ENCODE measurements around the gene CNGB1. TPM values are rescaled to one million over a fixed set of nuclear protein-coding genes. Genes with fewer than 3 reads are reported as not detected.
"Not testable (repeated sequence)": the region's sequence is repeated elsewhere in the genome, so short reads cannot be mapped to it uniquely, and the experiment has no call there.

The CNGB1 gene
- total RNA-seq, 1 donor from 2014 or later = not detected

DNA sequence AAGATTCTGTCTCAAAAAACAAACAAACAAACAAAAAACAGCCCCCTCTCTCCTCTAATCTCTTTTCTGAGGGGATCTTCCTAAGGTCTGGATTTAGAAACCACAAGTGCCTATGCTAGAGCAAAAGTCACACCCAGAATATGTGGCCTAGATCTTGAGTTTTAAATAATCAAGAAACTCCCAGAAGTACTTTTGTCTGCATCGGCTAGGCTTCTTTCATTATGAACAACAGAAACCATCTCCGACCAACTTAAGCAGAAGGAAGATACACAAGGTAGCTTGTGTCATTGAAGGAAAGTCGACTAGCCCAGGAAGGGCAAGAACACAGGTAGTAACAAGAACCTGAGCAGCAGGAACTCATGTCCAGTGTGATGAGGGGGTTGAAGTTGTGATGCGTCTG is 94.7 kb downstream of the CNGB1 start:
- Mint-ChIP-seq H3K4me1 (ENCODE audit: unreplicated experiment) (no peaks in the 10 kb centered on the region), H3K4me3 (ENCODE audit: unreplicated experiment) (peak overlapping the region; percentile 49), H3K27me3 (ENCODE audit: unreplicated experiment) (peaks cover 2% of the 10 kb centered on the region), H3K27ac (ENCODE audit: unreplicated experiment) (no peak overlapping the region), H3K36me3 (ENCODE audit: low read depth, unreplicated experiment) (no peaks in the 10 kb centered on the region), H3K9me3 (ENCODE audit: unreplicated experiment) (no peaks in the 10 kb centered on the region)
- no peak for DNase-seq (ENCODE audit: low spot score)
- TF ChIP-seq, protein P1, sequence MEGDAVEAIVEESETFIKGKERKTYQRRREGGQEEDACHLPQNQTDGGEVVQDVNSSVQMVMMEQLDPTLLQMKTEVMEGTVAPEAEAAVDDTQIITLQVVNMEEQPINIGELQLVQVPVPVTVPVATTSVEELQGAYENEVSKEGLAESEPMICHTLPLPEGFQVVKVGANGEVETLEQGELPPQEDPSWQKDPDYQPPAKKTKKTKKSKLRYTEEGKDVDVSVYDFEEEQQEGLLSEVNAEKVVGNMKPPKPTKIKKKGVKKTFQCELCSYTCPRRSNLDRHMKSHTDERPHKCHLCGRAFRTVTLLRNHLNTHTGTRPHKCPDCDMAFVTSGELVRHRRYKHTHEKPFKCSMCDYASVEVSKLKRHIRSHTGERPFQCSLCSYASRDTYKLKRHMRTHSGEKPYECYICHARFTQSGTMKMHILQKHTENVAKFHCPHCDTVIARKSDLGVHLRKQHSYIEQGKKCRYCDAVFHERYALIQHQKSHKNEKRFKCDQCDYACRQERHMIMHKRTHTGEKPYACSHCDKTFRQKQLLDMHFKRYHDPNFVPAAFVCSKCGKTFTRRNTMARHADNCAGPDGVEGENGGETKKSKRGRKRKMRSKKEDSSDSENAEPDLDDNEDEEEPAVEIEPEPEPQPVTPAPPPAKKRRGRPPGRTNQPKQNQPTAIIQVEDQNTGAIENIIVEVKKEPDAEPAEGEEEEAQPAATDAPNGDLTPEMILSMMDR (IDR thresholded peaks at IDR 0.05; ENCODE audit: unreplicated experiment) = no peak

DNA sequence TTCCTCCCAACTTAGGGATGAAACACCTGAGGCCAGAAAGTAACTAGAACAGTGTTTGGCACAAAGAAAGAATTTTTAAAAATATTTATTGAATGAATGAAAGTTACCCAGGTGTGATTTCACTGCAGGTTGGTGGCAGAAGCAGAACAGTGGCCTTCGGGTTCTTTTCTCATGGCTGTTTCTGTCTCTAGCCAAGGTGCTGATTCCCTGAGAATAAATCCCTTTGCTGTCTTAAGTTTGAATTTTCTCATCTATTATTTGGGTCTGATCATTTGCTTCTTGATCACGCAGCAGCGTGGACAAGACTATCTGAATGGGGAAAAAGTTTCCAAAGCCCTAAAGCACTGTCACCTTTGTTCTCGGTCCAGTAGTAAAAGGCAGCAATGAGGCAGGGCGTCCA is 95.6 kb downstream of the CNGB1 start:
- TF ChIP-seq, protein P1 (IDR thresholded peaks at IDR 0.05; ENCODE audit: unreplicated experiment) = no peak
- Mint-ChIP-seq H3K27me3 (ENCODE audit: unreplicated experiment) (peaks cover 2% of the 10 kb centered on the region), H3K9me3 (ENCODE audit: unreplicated experiment) (no peaks in the 10 kb centered on the region), H3K4me1 (ENCODE audit: unreplicated experiment) (no peaks in the 10 kb centered on the region), H3K27ac (ENCODE audit: unreplicated experiment) (no peak overlapping the region), H3K36me3 (ENCODE audit: low read depth, unreplicated experiment) (no peaks in the 10 kb centered on the region), H3K4me3 (ENCODE audit: unreplicated experiment) (no peak overlapping the region)
- no peak for DNase-seq (ENCODE audit: low spot score)

DNA sequence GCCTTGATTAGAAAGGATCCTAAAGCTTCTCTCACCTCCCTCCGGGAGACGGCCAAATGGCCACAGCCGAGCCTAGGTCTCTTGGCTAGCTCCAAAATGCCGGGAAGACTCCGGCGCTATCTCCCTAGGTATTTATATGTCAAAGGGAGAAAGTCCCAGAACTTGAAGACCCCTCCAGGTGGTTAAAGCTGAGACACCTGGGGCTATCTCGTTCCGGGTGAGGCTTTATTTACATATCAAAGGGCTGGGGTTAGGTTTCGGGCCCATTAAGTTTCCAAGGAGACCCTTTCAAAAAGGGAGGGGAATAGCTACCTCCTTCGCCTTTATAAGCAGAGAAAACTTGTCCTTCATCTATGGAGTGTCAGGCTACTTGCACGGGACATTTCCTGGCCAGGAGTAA is 97.7 kb downstream of the CNGB1 start:
- Mint-ChIP-seq H3K27ac (ENCODE audit: unreplicated experiment) (no peak overlapping the region), H3K9me3 (ENCODE audit: unreplicated experiment) (no peaks in the 10 kb centered on the region), H3K27me3 (ENCODE audit: unreplicated experiment) (peaks cover 2% of the 10 kb centered on the region), H3K4me3 (ENCODE audit: unreplicated experiment) (no peak overlapping the region), H3K4me1 (ENCODE audit: unreplicated experiment) (no peaks in the 10 kb centered on the region), H3K36me3 (ENCODE audit: low read depth, unreplicated experiment) (no peaks in the 10 kb centered on the region)
- TF ChIP-seq, protein P1 (IDR thresholded peaks at IDR 0.05; ENCODE audit: unreplicated experiment) = no peak
- DNase-seq (ENCODE audit: low spot score) = no peak

DNA sequence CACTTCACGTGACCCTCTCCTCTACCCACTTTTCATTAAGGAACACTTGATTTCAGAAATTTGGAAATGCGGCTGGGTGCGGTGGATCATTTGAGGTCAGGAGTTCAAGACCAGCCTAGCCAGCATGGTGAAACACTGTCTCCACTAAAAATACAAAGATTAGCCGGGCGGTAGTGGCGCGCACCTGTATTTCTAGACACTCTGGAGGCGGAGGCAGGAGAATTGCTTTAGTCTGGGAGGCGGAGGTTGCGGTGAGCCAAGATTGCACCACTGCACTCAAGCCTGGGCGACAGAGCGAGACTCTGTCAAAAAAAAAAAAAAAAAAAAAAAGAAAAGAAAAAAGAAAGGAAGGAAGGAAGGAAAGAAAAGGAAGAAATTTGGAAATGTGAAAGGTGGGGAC is 98.2 kb downstream of the CNGB1 start:
- not testable (repeated sequence) for DNase-seq (ENCODE audit: low spot score); H3K27me3 Mint-ChIP-seq (ENCODE audit: unreplicated experiment); H3K36me3 Mint-ChIP-seq (ENCODE audit: low read depth, unreplicated experiment); H3K4me3 Mint-ChIP-seq (ENCODE audit: unreplicated experiment); H3K27ac Mint-ChIP-seq (ENCODE audit: unreplicated experiment); H3K4me1 Mint-ChIP-seq (ENCODE audit: unreplicated experiment); H3K9me3 Mint-ChIP-seq (ENCODE audit: unreplicated experiment)

DNA sequence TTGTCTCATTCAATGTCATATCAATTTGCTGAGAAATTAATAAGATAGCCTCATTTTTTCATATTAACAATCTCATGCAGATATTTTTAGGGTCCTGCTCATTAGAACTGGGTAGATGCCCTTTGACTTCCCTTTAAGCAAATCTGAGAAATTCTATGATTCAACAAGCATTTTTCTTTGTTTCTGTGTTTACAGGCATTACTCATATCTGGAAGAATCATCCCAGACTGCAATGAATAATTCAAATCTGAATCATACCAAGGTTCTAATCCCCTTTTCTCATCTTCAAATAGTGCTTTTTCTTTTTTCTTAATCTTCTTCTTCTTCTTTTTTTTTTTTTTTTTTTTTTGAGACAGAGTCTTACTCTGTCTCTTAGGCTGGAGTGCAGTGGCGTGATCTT is 99.5 kb downstream of the CNGB1 start:
- TF ChIP-seq, protein P1 (IDR thresholded peaks at IDR 0.05; ENCODE audit: unreplicated experiment) = no peak
- DNase-seq (ENCODE audit: low spot score) = no peak
- no peaks in the 10 kb centered on the region for H3K36me3 Mint-ChIP-seq (ENCODE audit: low read depth, unreplicated experiment)
- no peak overlapping the region for H3K4me3 Mint-ChIP-seq (ENCODE audit: unreplicated experiment)
- H3K27ac Mint-ChIP-seq (ENCODE audit: unreplicated experiment) = no peak overlapping the region
- no peaks in the 10 kb centered on the region for H3K9me3 Mint-ChIP-seq (ENCODE audit: unreplicated experiment)
- no peaks in the 10 kb centered on the region for H3K4me1 Mint-ChIP-seq (ENCODE audit: unreplicated experiment)
- H3K27me3 Mint-ChIP-seq (ENCODE audit: unreplicated experiment) = peaks cover 2% of the 10 kb centered on the region
